Rectal smooth muscle tissue (tissue), 1 donor: Measurements from ENCODE around the gene CAMK2B.

Experiments used
- H3K27ac ChIP-seq: one replicate; pipeline ENCODE4 v1.7.0; 2013; ENCODE audit warnings: low read depth, low read length, inconsistent platforms
- H3K27me3 ChIP-seq: one replicate; pipeline ENCODE4 v1.7.0; 2013; ENCODE audit warnings: low read length; ENCODE audit not compliant: control insufficient read depth, insufficient read depth
- H3K36me3 ChIP-seq: one replicate; pipeline ENCODE4 v1.7.0; 2013; ENCODE audit warnings: low read length; ENCODE audit not compliant: control insufficient read depth, insufficient read depth
- H3K4me1 ChIP-seq: one replicate; pipeline ENCODE4 v1.7.0; 2013; ENCODE audit warnings: low read length; ENCODE audit not compliant: control insufficient read depth, insufficient read depth
- H3K4me3 ChIP-seq: one replicate; pipeline ENCODE4 v1.7.0; 2013; ENCODE audit warnings: low read length
- H3K9ac ChIP-seq: one replicate; pipeline ENCODE4 v1.7.0; 2013; ENCODE audit warnings: low read length

Gene CAMK2B

GRCh38 chr7:44313621-44314031, 11.8 kb downstream of the CAMK2B start:
- H3K4me1 ChIP-seq, result no peaks in the 10 kb centered on the region
- H3K27ac ChIP-seq, result no peak overlapping the region
- no peak overlapping the region for H3K4me3 ChIP-seq
- peaks cover 2% of the 10 kb centered on the region for H3K27me3 ChIP-seq
- no peaks in the 10 kb centered on the region for H3K36me3 ChIP-seq
- H3K9ac ChIP-seq, result no peak overlapping the region

GRCh38 chr7:44313016-44313415, 12.4 kb downstream of the CAMK2B start:
- H3K4me1 ChIP-seq, result no peaks in the 10 kb centered on the region
- no peaks in the 10 kb centered on the region for H3K36me3 ChIP-seq
- H3K27me3 ChIP-seq, result peaks cover 2% of the 10 kb centered on the region
- no peak overlapping the region for H3K27ac ChIP-seq
- no peak overlapping the region for H3K4me3 ChIP-seq
- H3K9ac ChIP-seq, result no peak overlapping the region

DNA sequence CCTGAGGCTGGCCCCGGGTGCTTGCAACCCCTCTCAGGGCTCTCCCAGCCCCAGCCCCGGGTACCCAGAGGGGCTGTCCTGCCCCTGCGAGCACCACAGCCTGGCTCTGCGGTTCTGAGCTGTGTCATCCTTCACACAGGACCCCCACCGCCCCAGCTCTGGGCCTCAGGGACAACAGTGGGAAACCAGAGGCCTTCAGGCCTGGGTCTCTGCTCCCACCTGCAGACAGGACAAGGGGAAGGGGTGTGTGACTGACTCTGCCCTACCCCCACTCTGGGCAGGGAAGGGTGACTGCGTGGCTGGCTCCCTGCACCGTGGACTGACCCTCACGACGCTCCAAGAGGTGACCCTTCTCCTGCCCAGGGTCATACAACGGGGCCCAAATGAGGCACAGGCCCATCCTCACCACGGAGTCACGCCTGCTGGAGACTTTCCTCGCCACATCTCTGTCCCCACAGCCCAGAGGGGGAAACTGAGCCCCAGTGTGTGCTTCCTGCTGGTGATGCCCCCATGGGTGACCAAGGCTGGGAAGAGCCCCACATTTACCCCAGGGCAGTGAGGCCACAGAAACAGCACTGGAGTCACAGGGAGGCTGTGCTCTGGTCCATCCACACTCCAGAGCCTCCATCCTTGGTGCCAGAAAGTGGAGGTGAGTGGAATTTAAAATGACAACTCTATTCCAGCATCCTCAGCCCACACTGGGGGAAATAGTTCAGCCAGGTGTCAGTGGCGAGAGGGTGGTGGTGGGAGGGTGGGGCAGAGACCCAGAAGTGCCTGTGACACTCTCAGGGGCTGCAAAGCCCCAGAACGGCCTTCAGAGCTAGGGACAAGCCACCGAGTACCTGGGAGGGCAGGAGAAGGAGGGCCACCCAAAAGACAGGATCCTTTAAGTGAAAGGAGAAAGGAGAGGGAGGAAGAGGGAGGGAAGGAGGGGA, 13.6 kb downstream of the CAMK2B start:
- no peaks in the 10 kb centered on the region for H3K36me3 ChIP-seq
- H3K4me1 ChIP-seq, result no peaks in the 10 kb centered on the region
- H3K27me3 ChIP-seq, result peaks cover 2% of the 10 kb centered on the region
- H3K27ac ChIP-seq, result no peak overlapping the region
- no peak overlapping the region for H3K4me3 ChIP-seq
- H3K9ac ChIP-seq, result no peak overlapping the region

- Histone ChIP-seq H3K36me3 (no peaks in the 10 kb centered on the region), H3K27me3 (peaks cover 5% of the 10 kb centered on the region), H3K27ac (no peak overlapping the region), H3K4me1 (no peaks in the 10 kb centered on the region), H3K4me3 (no peak overlapping the region), H3K9ac (no peak overlapping the region)
These were observed 15.1 kb downstream of the CAMK2B start for GRCh38 chr7:44310221-44310848.

- peak overlapping the region; percentile 44 for H3K4me3 ChIP-seq
- no peaks in the 10 kb centered on the region for H3K4me1 ChIP-seq
These were observed 15.9 kb downstream of the CAMK2B start for GRCh38 chr7:44309271-44310091.

DNA sequence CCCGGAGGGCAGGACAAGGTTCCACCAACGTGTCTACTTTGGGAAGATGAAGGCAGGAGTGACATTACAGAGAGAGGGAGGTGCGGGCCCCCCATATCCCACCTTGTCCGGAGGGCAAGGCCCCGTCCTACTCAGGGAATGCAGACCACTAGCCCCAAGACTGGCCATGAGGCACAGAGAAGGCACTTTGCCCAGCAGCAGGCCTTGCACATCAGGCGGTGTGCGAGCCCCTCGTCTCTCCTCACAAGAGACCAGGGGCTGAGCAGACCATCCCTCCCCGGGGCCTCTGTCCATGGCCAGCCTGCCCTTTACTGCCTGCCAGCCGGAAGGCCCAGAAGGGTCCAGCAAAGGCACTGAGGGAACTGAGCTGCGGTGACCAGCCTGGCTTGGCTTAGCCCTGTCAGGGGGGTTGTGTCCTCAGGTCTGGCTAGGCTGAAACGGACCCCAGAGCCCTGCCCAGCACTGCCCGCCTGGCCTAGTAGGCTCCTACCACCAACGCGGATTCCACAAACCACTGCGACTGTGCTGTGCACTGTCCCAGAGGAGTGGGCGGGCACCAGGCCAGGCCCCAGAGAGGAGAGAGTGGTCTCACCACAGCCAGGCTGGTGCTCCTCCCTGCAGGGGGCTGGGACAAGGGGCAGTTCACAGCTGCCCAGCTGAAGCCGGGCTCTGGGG, 16.7 kb downstream of the CAMK2B start:
- Histone ChIP-seq H3K27ac (no peak overlapping the region), H3K27me3 (peaks cover 5% of the 10 kb centered on the region), H3K36me3 (no peaks in the 10 kb centered on the region), H3K4me3 (no peak overlapping the region), H3K9ac (no peak overlapping the region), H3K4me1 (no peaks in the 10 kb centered on the region)

More at GRCh38 chr7:44309271-44310091, 15.9 kb downstream of the CAMK2B start:
- no peak overlapping the region for H3K27ac ChIP-seq
- H3K36me3 ChIP-seq, result no peaks in the 10 kb centered on the region
- no peak overlapping the region for H3K9ac ChIP-seq
- peaks cover 5% of the 10 kb centered on the region for H3K27me3 ChIP-seq

DNA sequence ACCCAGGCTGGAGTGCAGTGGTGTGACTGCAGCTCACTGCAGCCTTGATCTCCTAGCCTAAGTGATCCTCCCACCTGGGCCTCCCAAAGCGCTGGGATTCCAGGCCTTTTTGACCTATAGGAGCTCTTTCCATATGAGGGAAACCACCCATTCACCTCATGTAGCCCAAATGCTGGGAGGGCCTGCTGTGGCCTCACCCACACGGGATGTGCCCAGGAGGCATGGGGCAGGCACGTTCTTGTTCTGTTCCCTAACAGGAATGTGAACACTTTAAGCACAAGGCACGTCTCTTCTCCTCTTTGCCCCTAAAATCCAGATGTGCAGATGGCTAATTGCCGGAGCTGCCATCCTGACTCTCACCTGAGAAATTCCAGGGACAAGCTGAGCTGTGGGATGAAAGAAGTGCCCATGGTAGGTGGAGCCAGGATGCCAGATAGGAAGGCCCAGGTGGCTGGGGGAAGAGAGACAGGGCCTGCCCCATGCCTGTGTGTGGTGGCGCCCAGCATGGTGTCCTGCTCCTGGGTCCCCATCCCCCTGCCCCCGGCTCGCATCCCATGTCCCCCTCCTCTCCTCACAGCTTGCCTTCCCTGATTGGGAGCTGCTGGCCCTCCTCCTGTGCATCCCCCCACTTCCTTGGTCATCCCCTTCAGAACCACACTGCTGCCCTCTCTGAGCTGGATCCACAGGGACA, 17.3 kb downstream of the CAMK2B start:
- no peaks in the 10 kb centered on the region for H3K36me3 ChIP-seq
- no peak overlapping the region for H3K4me3 ChIP-seq
- no peak overlapping the region for H3K27ac ChIP-seq
- H3K9ac ChIP-seq, result no peak overlapping the region
- no peaks in the 10 kb centered on the region for H3K4me1 ChIP-seq
- peaks cover 5% of the 10 kb centered on the region for H3K27me3 ChIP-seq

DNA sequence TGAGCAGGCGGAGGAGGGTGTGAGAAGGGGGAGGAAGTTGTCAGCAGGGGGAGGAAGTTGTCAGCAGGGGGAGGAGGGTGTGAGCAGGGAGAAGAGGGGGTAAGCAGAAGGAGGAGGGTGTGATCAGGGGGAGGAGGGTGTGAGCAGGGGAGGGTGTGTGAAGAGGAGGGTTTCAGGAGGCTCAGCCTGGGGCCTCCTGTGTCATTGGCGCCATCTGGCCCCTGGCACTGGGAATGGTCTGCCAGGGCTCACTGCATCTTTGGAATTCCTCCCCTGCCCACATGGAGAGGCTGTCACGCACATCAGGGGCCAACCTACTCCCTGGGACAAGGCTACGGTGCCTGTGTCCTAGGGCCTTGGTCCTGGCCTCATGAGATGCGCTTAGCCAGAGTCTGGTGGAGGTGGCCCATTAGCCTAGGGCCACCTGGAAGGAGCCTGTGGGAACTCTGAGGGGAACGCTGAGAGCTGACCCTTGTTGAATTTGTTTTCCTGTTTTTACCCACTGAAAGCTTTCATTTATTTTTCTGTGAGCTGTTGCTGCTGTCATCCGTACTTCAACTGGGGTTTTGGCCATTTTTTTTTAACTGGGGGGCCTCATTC, 18.0 kb downstream of the CAMK2B start:
- Histone ChIP-seq H3K9ac (no peak overlapping the region), H3K27ac (no peak overlapping the region), H3K4me3 (no peak overlapping the region), H3K36me3 (no peaks in the 10 kb centered on the region), H3K4me1 (no peaks in the 10 kb centered on the region), H3K27me3 (peaks cover 5% of the 10 kb centered on the region)

GRCh38 chr7:44306606-44307005, 18.8 kb downstream of the CAMK2B start:
- H3K27me3 ChIP-seq, result peaks cover 5% of the 10 kb centered on the region
- H3K4me1 ChIP-seq, result no peaks in the 10 kb centered on the region
- H3K36me3 ChIP-seq, result no peaks in the 10 kb centered on the region
- no peak overlapping the region for H3K9ac ChIP-seq
- H3K4me3 ChIP-seq, result no peak overlapping the region
- no peak overlapping the region for H3K27ac ChIP-seq

- Histone ChIP-seq H3K27me3 (peaks cover 5% of the 10 kb centered on the region), H3K9ac (no peak overlapping the region), H3K4me3 (no peak overlapping the region), H3K4me1 (no peaks in the 10 kb centered on the region), H3K36me3 (no peaks in the 10 kb centered on the region), H3K27ac (no peak overlapping the region)
These were observed 19.6 kb downstream of the CAMK2B start for GRCh38 chr7:44305564-44306507.
